B cell (primary cell): ENCODE results near the gene RABAC1. TPM values are rescaled to one million over a fixed set of nuclear protein-coding genes. Genes with fewer than 3 reads are reported as not detected.

ENCODE experiments used
- ATAC-seq: fragments of 200-7000 bp; cut with Tn5 transposase; one replicate; pipeline ENCODE4 v1.10.0; 2021; ENCODE audit warnings: low read depth, mild to moderate bottlenecking, moderate number of reproducible peaks, moderate library complexity
- CTCF ChIA-PET: fragments of 350-600 bp; sonication (Branson Sonifier 250); formaldehyde crosslinking; loops from one replicate; lab custom pipeline; 2021; ENCODE audit warnings: antibody characterized with exemption, inconsistent platforms; lab: Charles Lee
- POLR2A ChIA-PET: fragments of 350-600 bp; sonication (Branson Sonifier 250); formaldehyde crosslinking; loops from one replicate; lab custom pipeline; 2021; ENCODE audit warnings: antibody characterized with exemption; lab: Charles Lee
- DNase-seq: peaks from one replicate; pipeline ENCODE4 v3.0.0; 2013
- H2AFZ ChIP-seq: 2 replicates; pipeline ENCODE4 v1.6.1; 2012; ENCODE audit warnings: mild to moderate bottlenecking, low read depth, low read length; ENCODE audit not compliant: insufficient read depth, poor library complexity, severe bottlenecking
- H3K27ac ChIP-seq, 2 donors: 1 replicate in 1 of 2; 2 replicates in 1 of 2; pipeline ENCODE4 v1.5.1; 2012 to 2013; ENCODE audit warnings: low read length in 2 of 2, mild to moderate bottlenecking in 2 of 2, moderate library complexity in 1 of 2
- H3K27me3 ChIP-seq, 4 experiments: fragments of 200-600 bp in 1 of 4; sonication (generic) in 1 of 4; replicated peaks in 1 of 4; 1 replicate in 2 of 4; 2 replicates in 2 of 4; pipeline versions ENCODE4 v1.6.1 to v1.7.0; 2013 to 2016; ENCODE audit warnings: low read length in 3 of 4, mild to moderate bottlenecking in 2 of 4, mixed read lengths in 1 of 4, moderate library complexity in 1 of 4; ENCODE audit not compliant: insufficient read depth in 4 of 4, control insufficient read depth in 3 of 4; ENCODE audit errors: control extremely low read depth in 1 of 4
- H3K36me3 ChIP-seq, 2 experiments: replicated peaks in 1 of 2; 1 replicate in 1 of 2; 2 replicates in 1 of 2; pipeline versions ENCODE4 v1.6.1 to v1.7.1; 2013; ENCODE audit warnings: low read length in 1 of 2; ENCODE audit not compliant: insufficient read depth in 2 of 2, control insufficient read depth in 1 of 2; ENCODE audit errors: control extremely low read depth in 1 of 2, extremely low read depth in 1 of 2
- H3K4me1 ChIP-seq, 2 donors: fragments of 200-600 bp in 1 of 2; sonication (generic) in 1 of 2; 1 replicate in 1 of 2; 2 replicates in 1 of 2; pipeline versions ENCODE4 v1.5.1 to v1.6.1; 2013 to 2017; ENCODE audit warnings: low read length in 2 of 2; ENCODE audit not compliant: control insufficient read depth in 2 of 2, insufficient read depth in 2 of 2
- H3K4me2 ChIP-seq: replicated peaks from 2 replicates; pipeline ENCODE3; 2012; ENCODE audit warnings: mild to moderate bottlenecking, low read depth, low read length; ENCODE audit not compliant: poor library complexity, severe bottlenecking
- H3K4me3 ChIP-seq, 5 experiments: fragments of 200-600 bp in 1 of 5; sonication (generic) in 1 of 5; 1 replicate in 3 of 5; 2 replicates in 2 of 5; pipeline versions ENCODE4 v1.5.1 to v1.7.0; 2011 to 2016; ENCODE audit warnings: low read length in 4 of 5, mild to moderate bottlenecking in 4 of 5, low read depth in 2 of 5, control low read depth in 1 of 5, moderate library complexity in 1 of 5; ENCODE audit not compliant: insufficient read depth in 1 of 5; ENCODE audit errors: control extremely low read depth in 1 of 5, extremely low read depth in 1 of 5
- H3K79me2 ChIP-seq: fragments of 200-600 bp; sonication (generic); one replicate; pipeline ENCODE4 v1.6.0; 2016; ENCODE audit warnings: low read length; ENCODE audit not compliant: control insufficient read depth, insufficient read depth
- H3K9ac ChIP-seq: fragments of 200-600 bp; sonication (generic); 2 replicates; pipeline ENCODE4 v1.6.1; 2017; ENCODE audit warnings: mild to moderate bottlenecking, low read length, moderate library complexity
- H3K9me3 ChIP-seq, 3 donors: one replicate each; pipeline versions ENCODE4 v1.6.1 to v1.7.1; 2013; ENCODE audit warnings: low read length in 2 of 3; ENCODE audit not compliant: control insufficient read depth in 2 of 3, insufficient read depth in 1 of 3; ENCODE audit errors: control extremely low read depth in 1 of 3
- H4K20me1 ChIP-seq: 2 replicates; pipeline ENCODE4 v1.6.0; 2012; ENCODE audit warnings: mild to moderate bottlenecking, low read length; ENCODE audit not compliant: insufficient read depth, control insufficient read depth, poor library complexity, severe bottlenecking
- H3K27ac Mint-ChIP-seq: one replicate; pipeline ENCODE4 v1.8.0; 2021; ENCODE audit warnings: mixed read lengths
- H3K27me3 Mint-ChIP-seq: one replicate; pipeline ENCODE4 v1.8.0; 2021; ENCODE audit warnings: mixed read lengths
- H3K4me1 Mint-ChIP-seq: one replicate; pipeline ENCODE4 v1.8.0; 2021; ENCODE audit warnings: mixed read lengths
- H3K4me3 Mint-ChIP-seq: one replicate; pipeline ENCODE4 v1.8.0; 2021; ENCODE audit warnings: mixed read lengths
- H3K9me3 Mint-ChIP-seq: one replicate; pipeline ENCODE4 v1.8.0; 2022; ENCODE audit warnings: mixed read lengths; ENCODE audit not compliant: insufficient read depth
- CTCF ChIP-seq: fragments of 200-600 bp; IDR thresholded peaks from one replicate; pipeline ENCODE4 v1.8.0; 2022; ENCODE audit warnings: antibody characterized with exemption, mild to moderate bottlenecking
- EZH2 ChIP-seq: IDR thresholded peaks from 2 replicates; pipeline ENCODE4 v1.6.1; 2012; ENCODE audit warnings: borderline replicate concordance, low read depth, mild to moderate bottlenecking, moderate library complexity, low read length; ENCODE audit not compliant: insufficient read depth, poor library complexity, severe bottlenecking
- WGBS: methylation state at CpG from one replicate; pipeline ENCODE4 v1.1.5; 2013; ENCODE audit warnings: missing lambda C conversion rate; ENCODE audit not compliant: insufficient coverage; 5-methylcytosine and 5-hydroxymethylcytosine counted together
- intact Hi-C: fragments of 100-400 bp; cut with micrococcal nuclease; formaldehyde crosslinking; loops from one replicate; pipeline ENCODE4 v1.10.0; 2022
- polyA plus RNA-seq: library from polyadenylated mRNA; depleted of rRNA; stranded (reverse); fragments of >200 nt; gene quantifications from 2 replicates; pipeline ENCODE4 v1.2.3, GENCODE V29; 2012
- total RNA-seq, 2 donors: library from RNA; stranded (reverse); fragments of 120-200 nt in 1 of 2; gene quantifications; 1 replicate in 1 of 2; 2 replicates in 1 of 2; pipeline versions ENCODE4 v1.2.3 to v1.2.4, GENCODE V29; 2013 to 2022

Gene RABAC1
- total and polyA plus RNA-seq, 2 donors (not counting 1 experiment from before 2014, with no cell fraction given): 146 to 190 TPM

- intact Hi-C loops: no loop called here
- no peak overlapping the region for H3K9ac ChIP-seq
- WGBS: 56% methylated on average over 12 of the region's 22 CpGs
These were observed 21.3 kb downstream of the RABAC1 start for GRCh38 chr19:41937525-41938468.

More at GRCh38 chr19:41937525-41938468, 21.3 kb downstream of the RABAC1 start:
- no peaks in the 10 kb centered on the region for H3K27me3 ChIP-seq
- H2AFZ ChIP-seq: no peak overlapping the region
- H3K4me2 ChIP-seq: no peak overlapping the region
- H3K79me2 ChIP-seq: peaks cover 11% of the 10 kb centered on the region
- H3K4me3 ChIP-seq: no peak overlapping the region
- ATAC-seq (no peak), DNase-seq (no peak)
- no peaks in the 10 kb centered on the region for H3K27me3 Mint-ChIP-seq
- CTCF ChIA-PET: interaction anchor here (1.1 to 2.3 kb wide), 8 partner anchors 8 to 78 kb away, joined by 3 to 24 read pairs (median 6); partner anchors contain the start of gene RPS19
- H3K4me1 ChIP-seq: peaks cover 40 to 68% of the 10 kb centered on the region in 2 donors
- H3K36me3 ChIP-seq: no peaks in the 10 kb centered on the region
- H3K4me1 Mint-ChIP-seq: peaks cover 54% of the 10 kb centered on the region
- peak overlapping the region; percentile 83 for H3K27ac Mint-ChIP-seq
- no peaks in the 10 kb centered on the region for H3K9me3 Mint-ChIP-seq
- H4K20me1 ChIP-seq: no peaks in the 10 kb centered on the region
- H3K4me3 Mint-ChIP-seq: peak overlapping the region; percentile 23
- peak overlapping the region in 1 of 2 donors; percentile 13 for H3K27ac ChIP-seq
- TF ChIP-seq CTCF (no peak), EZH2 (no peak)
- POLR2A ChIA-PET: interaction anchor here (0.6 to 1.9 kb wide), 6 partner anchors 8 to 78 kb away, joined by 3 to 14 read pairs (median 8); partner anchors contain the start of gene ARHGEF1
- H3K9me3 ChIP-seq: no peaks in the 10 kb centered on the region
